CD4-positive, alpha-beta T cell treated with Interferon alpha-2 for 1 hour (primary cell): ENCODE measurements around the gene FAM241A.
"Not testable (repeated sequence)": the region's sequence is repeated elsewhere in the genome, so short reads cannot be mapped to it uniquely, and the experiment has no call there.

Experiments used
- DNase-seq, 2 donors: peaks; one replicate each; pipeline ENCODE4 v3.0.0-alpha.2; 2020 to 2022

The FAM241A gene

GRCh38 chr4:112140536-112140935 is 4.7 kb upstream of the FAM241A start:
- no peak for DNase-seq

- DNase-seq = no peak
Observed at GRCh38 chr4:112141366-112142138, 3.7 kb upstream of the FAM241A start.

GRCh38 chr4:112142182-112142581 is 3.1 kb upstream of the FAM241A start:
- DNase-seq = no peak

- DNase-seq = no peak
Observed at GRCh38 chr4:112143781-112144180, 1.5 kb upstream of the FAM241A start.

GRCh38 chr4:112144546-112145325 is 518 bp upstream of the FAM241A start:
- peak in 1 of 2 donors; percentile 12 for DNase-seq

GRCh38 chr4:112145790-112146501 is 692 bp downstream of the FAM241A start:
- peak; percentile 64 to 78 for DNase-seq

GRCh38 chr4:112146502-112146813 is 1.2 kb downstream of the FAM241A start:
- peak in 1 of 2 donors; percentile 22 for DNase-seq

- DNase-seq = no peak
Observed at GRCh38 chr4:112147697-112148096, 2.4 kb downstream of the FAM241A start.

- no peak for DNase-seq
Observed at GRCh38 chr4:112150920-112151319, 5.7 kb downstream of the FAM241A start.

GRCh38 chr4:112152521-112152920 is 7.3 kb downstream of the FAM241A start:
- DNase-seq = no peak

GRCh38 chr4:112153211-112153791 is 8.0 kb downstream of the FAM241A start:
- no peak for DNase-seq

- no peak for DNase-seq
Observed at GRCh38 chr4:112156112-112156511, 10.9 kb downstream of the FAM241A start.

- DNase-seq = no peak
Observed at GRCh38 chr4:112156553-112156952, 11.3 kb downstream of the FAM241A start.

GRCh38 chr4:112163706-112164105 is 18.5 kb downstream of the FAM241A start:
- not testable (repeated sequence) for DNase-seq

- DNase-seq = peak; percentile 11 to 50
Observed at GRCh38 chr4:112167794-112168193, 22.5 kb downstream of the FAM241A start.

- no peak for DNase-seq
Observed at GRCh38 chr4:112168719-112169500, 23.7 kb downstream of the FAM241A start.

GRCh38 chr4:112170451-112170993 is 25.3 kb downstream of the FAM241A start:
- no peak for DNase-seq

GRCh38 chr4:112171051-112171763 is 26.0 kb downstream of the FAM241A start:
- not testable (repeated sequence) for DNase-seq

- no peak for DNase-seq
Observed at GRCh38 chr4:112172180-112172579, 26.9 kb downstream of the FAM241A start.

- no peak for DNase-seq
Observed at GRCh38 chr4:112173593-112174558, 28.6 kb downstream of the FAM241A start.
